AG08395 (cell line): ENCODE measurements around the gene ATAD1.

Experiments
- DNase-seq: peaks from one replicate; pipeline ENCODE4 v3.0.0; 2012; ENCODE audit warnings: mixed read lengths, low spot score

The ATAD1 gene

DNA sequence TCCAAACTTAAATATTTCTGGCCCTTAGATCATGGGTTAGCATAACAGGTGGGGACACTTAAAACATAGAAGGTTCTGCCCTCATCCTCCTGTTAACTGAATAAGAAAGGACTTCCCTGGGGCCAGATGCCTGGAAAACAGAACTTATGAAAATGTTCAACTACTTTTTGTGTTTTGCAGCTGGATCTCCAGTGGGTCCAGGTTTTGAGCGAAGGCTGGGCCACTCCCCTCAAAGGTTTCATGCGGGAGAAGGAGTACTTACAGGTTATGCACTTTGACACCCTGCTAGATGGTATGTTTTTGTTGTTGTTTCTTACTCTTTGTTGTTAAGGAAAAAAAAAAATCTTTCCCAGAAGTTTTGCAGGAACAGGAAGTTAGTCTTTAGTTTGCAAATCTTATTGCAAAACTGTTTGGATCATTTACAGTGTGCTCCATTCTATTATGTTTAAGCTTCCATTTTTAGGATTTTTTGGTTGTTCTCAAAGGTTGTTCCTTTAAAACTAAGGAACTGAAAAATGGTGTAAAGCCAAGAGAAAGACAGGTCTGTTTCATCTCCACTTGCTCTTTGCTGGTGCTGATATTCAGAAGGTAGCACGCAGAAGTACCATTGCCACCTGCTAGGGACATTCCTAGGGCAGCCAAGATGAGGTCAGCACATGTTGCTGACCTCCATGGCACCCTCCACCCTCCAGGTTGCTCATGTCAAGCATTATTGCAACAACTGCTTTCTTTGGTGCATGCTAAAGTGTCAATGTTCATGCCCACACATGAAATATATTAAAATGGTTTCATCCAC lies 102.3 kb downstream of the ATAD1 start:
- DNase-seq, result no peak

DNA sequence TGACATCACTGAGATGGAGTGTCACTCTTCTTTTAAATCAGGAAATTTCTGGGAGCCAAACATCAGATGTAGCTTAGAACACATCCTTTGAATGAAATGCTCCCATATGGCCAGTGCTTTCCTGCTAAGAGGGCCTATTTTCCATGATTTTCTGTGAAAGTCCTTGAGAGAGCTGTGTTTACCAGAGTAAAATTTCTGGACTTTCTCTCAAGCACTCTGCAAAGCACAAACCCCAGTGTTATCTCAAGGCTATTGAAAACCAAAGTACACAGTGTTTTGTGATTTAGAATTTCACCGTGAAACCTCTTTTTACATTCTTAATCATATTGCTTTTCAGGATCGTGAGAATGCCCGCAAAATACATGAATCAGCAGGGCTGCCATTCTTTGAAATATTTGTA lies 104.3 kb downstream of the ATAD1 start:
- DNase-seq, result no peak

DNA sequence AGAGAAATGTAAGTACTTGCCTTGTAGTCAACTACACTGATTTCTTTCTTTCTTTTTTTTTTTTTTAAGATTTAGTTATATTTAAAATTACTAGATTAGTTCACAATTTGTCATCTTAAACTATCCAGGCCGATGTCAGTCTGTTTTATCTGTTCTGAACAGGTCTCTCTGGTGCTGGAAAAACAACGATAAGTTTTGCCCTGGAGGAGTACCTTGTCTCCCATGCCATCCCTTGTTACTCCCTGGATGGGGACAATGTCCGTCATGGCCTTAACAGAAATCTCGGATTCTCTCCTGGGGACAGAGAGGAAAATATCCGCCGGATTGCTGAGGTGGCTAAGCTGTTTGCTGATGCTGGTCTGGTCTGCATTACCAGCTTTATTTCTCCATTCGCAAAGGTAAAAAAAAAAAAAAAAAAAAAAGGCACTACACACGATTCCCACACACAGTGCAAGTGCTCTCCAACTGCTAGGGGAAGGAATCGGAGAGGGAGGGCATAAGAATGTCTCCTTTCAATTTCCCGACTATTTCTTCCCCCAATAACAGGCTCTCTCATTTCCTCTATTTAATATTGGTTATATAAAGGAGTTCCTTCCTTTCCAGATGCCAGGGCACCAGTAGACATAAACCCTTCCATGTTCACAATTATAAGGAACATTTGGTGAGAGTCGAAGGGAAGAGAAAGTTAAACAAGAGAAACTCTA lies 105.0 kb downstream of the ATAD1 start:
- no peak for DNase-seq

DNA sequence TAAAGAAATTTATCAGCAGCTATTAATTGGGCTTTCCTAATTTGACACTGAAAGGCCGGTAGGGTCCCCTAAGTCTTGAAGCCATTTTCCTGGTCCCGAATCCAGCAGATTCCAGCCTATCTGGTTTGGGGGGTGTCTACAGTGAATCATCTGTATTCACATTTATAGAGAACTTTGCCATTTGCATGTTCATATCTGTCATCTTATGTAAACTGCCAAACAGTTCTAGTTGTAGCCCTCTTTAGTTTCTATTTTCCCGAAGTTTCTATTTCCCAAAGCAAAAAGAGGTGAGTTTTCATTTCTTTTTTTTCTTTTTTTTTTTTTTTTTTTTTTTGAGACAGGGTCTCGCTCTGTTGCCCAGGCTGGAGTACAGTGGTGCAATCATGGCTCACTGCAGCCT lies 110.8 kb downstream of the ATAD1 start:
- no peak for DNase-seq

DNA sequence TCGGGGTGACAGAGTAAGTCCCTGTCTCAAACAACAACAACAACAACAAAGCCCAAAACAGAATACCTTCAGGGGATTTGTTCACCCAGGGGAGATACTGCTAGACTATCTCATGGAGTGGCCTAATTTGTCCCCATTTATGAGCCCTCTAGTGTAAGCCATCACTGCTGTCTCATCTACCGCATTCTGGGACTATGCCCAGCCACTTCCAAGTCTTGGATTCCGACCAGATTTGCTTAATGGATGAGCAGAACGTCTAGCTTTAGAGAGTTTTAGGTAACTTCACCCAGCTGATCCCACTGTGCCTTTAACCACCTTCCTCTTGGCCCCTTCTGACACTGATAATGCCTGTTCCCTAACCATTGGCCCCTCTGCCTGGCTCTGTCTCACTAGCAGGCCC lies 111.3 kb downstream of the ATAD1 start:
- peak; percentile 12 for DNase-seq

DNA sequence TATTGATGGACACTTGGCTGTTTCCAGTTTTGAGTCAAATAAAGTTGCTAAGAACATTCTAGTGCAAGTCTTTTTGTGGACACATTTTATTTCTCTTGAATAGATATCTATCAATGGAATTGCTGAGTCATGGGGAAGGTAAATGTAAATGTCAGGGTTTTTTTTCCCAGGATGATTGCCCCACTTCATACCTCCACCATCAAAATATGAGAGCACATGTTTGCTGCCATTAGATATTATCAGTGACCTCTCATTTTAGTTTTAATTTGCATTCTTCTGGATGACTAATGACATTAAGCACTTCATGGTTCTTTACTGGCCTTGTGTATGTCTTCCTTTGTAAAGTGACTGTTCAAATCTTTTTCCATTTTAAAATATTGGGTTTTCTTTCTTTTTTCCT lies 112.7 kb downstream of the ATAD1 start:
- peak; percentile 38 for DNase-seq

DNA sequence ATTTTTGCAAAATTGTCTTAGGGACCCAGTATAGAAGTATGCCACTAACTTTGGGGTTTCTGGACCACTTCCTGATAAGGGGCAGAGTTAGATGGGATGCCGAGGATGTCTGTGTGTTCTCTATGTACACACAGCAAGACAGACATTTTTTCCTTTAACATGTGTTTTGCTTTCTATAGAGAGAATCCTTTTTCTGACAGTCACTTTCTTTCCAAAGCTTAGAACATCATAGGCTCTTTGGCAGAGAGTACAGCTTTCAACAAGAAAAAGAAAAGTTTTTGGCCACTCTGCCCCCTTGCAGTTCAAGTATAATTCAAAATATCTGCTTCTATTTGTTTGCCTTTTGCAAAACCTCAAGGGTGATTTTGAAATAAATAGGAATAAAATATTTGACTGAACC lies 114.3 kb downstream of the ATAD1 start:
- no peak for DNase-seq

DNA sequence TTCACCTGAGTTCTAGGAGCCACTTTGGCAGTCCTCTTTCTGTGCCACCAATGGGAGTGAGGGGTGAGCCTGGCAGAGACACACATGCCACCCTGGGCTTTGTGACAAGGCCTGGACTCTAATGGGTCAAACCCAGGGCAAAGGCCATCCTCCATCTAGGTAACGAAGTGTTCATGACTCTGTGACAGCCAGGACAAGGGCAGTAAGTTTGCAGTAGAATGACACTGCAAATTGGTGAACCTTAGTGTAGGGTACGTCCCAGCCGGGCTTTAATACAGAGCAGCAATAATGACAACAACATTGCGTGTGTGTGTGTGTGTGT lies 115.1 kb downstream of the ATAD1 start:
- DNase-seq, result no peak

DNA sequence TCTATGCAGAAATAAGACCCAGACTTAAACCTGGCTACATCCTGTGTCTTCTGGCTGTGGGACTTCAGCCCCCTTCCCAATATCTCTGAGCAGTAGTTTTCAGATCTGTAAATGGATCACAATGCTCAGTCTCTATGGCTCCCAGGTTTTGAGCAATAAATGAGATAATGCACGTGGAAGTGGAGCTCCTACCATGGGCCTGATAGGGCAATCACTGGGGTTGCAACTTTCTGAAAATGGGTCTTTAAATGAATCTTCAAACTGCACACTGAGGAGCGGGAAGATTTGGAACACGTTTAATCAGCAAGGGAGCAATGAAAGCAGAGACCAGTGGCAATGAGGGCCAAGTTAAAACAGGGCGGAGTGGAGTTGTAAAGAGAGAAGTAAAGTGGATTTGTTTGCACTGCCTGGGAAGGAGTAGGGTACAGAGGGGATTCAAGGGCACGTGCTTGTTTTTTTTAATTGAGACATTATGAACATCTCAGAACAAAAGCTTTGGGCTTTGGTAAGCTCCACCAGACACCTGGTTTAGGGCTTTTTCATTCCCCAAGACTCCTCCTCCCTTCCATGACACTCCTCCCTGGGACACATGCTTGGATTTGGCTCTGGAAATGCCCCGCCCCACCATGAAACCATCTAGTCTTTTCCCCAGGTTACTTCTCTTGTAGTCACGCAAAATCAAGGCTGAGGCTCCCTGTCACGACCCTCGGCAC lies 115.6 kb downstream of the ATAD1 start:
- no peak for DNase-seq
